Measurements from ENCODE around the gene TACR1.

TACR1 gene

DNA sequence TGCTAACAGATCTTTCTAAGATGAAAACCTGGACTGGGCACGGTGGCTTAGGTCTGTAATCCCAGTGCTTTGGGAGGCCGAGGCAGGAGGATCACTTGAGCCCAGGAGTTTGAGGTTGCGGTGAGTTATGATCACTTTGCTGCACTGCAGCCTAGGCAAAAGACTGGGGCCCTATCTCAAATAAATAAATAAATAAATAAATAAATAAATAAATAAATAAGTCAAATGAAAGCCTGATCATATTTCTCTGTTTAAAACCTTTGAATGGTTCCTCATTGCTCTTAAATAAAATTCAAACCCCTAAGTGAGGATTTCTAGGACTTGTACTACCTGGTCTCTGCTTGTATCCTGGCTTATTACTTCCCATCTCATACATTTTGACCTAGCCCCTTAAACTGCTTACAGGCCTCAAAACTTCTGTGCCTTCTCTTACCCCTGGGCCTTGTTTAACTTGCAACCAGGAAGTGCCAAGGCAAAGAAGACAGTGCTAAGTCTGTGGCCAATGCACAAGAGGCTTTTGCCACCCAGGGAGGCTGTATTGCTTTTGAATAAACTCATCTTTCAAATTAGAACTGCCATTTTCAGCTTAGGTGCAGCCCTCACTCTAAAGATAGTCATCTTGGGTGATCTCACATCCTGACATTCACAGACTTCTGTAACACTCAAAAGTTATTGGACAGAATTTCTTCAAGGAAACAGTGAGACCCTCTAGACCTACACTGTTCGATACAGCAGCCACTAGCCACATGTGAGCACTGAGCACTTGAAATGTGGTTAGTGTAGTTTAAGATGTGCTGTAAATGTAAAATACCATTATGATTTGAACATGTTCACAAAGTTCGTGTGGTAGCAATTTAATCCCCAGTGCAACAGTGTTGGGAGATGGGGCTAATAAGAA is 167.2 kb downstream of the TACR1 start:
- Mint-ChIP-seq H3K9me3 (no peaks in the 10 kb centered on the region), H3K36me3 (ENCODE audit: low read depth) (no peaks in the 10 kb centered on the region), H3K4me3 (no peak overlapping the region), H3K4me1 (ENCODE audit: low read depth) (peaks cover 16% of the 10 kb centered on the region), H3K27ac (no peak overlapping the region), H3K27me3 (no peaks in the 10 kb centered on the region)
- intact Hi-C loops (cut with micrococcal nuclease), result loop anchor here (10.0 kb wide), 1 partner anchor 107 kb away; no protein-coding TSS in a partner anchor

DNA sequence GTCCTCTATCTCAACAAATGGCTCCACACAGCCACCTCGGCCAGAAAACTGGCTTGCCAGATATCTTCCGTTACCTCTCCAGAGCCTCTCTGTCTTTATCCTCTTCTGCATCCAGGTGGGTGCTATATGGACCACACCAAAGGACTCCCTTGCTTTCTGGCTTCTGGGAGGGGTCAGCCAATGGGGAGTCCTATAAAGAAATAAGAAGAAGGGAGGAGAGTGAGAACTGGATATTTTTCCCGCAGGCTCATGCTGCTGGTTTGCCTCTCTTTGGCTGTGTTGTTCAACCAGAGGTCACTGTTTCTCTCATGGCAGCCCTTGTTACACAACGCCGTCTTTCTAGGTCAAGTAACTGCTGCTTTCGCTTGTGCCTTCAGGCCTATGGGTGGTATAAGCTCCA is 168.1 kb downstream of the TACR1 start:
- intact Hi-C loops (cut with micrococcal nuclease), result loop anchor here (10.0 kb wide), 1 partner anchor 106 kb away; no protein-coding TSS in a partner anchor
- Mint-ChIP-seq H3K4me3 (no peak overlapping the region), H3K27ac (no peak overlapping the region), H3K4me1 (ENCODE audit: low read depth) (peaks cover 19% of the 10 kb centered on the region), H3K36me3 (ENCODE audit: low read depth) (no peaks in the 10 kb centered on the region), H3K27me3 (no peaks in the 10 kb centered on the region), H3K9me3 (no peaks in the 10 kb centered on the region)

DNA sequence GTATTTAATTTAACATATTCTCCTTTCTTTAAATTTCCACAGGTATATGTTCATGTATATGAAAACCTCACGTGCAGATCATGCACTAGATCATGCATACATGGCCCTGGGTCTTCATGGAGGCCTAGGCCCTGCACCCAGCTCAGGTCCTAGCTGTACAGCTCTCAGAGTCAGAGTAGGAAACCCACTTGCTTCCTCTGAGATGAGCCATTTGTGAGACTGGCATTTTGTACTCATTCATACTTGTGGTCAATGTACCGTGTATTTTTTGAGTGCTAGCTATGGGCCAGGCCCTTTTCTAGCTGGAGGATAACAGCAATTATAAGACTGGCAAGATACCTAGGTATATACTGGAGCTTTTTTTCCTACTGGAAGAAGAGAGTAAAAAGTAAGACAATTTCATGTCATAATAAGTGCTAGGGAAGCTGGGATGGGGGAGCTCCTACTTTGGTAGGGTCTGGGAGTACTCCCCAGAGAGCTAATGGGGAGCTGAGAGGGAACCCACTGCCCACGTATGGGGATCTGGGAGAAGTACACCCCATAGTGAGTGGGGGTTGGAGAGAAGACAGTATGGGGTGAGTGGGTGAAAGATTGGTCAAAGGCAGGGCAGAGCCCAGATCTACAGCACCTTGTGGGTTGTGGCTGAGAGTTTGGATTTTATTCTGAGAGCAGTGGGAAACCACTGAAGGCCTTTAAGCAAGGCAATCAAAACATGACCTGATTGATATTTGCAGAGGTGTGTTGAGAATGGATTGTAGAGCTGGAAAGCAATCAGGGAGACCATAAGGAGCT is 168.9 kb downstream of the TACR1 start:
- Mint-ChIP-seq H3K4me3 (no peak overlapping the region), H3K36me3 (ENCODE audit: low read depth) (no peaks in the 10 kb centered on the region), H3K27ac (no peak overlapping the region), H3K9me3 (no peaks in the 10 kb centered on the region), H3K27me3 (no peaks in the 10 kb centered on the region), H3K4me1 (ENCODE audit: low read depth) (peaks cover 24% of the 10 kb centered on the region)
- intact Hi-C loops (cut with micrococcal nuclease), result loop anchor here (10.0 kb wide), 1 partner anchor 106 kb away; no protein-coding TSS in a partner anchor

DNA sequence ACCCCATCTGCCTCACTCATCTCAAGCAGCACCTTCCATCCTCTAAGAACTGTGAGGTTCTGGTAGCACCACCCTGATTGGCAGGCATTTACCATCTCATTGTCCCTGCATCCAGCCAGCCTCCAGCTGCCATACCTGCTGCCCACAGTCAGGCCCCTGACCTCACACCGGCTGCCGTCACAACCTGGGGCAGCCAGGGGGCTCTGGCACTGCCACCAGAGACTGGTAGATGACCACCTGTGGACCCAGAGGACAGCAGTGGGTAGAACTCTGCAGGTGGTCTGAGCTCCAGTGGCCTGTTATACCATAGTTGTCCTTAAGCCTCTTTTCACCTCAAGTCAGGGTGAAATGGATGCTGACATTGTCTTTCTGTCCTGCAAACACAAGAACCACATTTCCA is 171.4 kb downstream of the TACR1 start:
- H3K27me3 Mint-ChIP-seq, result no peaks in the 10 kb centered on the region
- H3K4me1 Mint-ChIP-seq (ENCODE audit: low read depth), result peaks cover 17% of the 10 kb centered on the region
- H3K36me3 Mint-ChIP-seq (ENCODE audit: low read depth), result no peaks in the 10 kb centered on the region
- no peak overlapping the region for H3K4me3 Mint-ChIP-seq
- no peak overlapping the region for H3K27ac Mint-ChIP-seq
- no peaks in the 10 kb centered on the region for H3K9me3 Mint-ChIP-seq
- intact Hi-C loops (cut with micrococcal nuclease), result no loop called here

DNA sequence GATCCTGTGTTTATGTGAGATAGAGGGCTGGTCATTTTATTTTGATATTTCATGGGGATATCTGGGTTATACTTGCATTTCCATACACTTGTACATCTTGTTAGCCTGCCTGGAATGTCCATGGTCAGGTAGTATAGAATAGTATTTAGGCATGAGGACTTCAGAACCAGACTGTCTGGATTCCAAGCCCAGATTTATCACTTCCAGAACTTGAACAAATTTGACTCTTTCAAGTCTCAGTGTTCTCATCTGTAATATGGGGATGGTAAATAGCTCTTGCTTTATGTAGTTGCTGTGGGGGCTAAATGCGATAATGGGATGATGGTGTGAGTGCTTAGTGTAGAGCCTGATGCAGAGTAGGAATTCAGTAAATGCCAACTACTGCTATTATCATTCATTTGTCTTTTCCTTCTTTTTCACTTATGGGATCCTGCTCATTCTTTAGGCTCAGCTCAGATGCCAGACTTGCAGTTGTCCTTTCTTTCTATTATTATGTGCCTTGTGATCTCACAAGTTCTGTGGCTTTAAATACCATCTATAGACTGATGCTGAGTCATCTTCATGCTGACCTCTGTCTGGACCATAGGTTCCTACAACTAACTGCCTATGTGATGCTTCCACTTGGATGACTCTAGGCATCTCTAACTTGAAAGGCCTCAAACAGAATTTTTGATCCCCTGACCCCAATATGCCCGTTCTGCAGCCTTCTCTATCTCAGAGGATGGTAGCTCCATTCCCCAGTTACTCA is 173.5 kb downstream of the TACR1 start:
- Mint-ChIP-seq H3K4me3 (no peak overlapping the region), H3K27me3 (no peaks in the 10 kb centered on the region), H3K4me1 (ENCODE audit: low read depth) (peaks cover 15% of the 10 kb centered on the region), H3K27ac (no peak overlapping the region), H3K9me3 (no peaks in the 10 kb centered on the region), H3K36me3 (ENCODE audit: low read depth) (no peaks in the 10 kb centered on the region)
- intact Hi-C loops (cut with micrococcal nuclease), result no loop called here

DNA sequence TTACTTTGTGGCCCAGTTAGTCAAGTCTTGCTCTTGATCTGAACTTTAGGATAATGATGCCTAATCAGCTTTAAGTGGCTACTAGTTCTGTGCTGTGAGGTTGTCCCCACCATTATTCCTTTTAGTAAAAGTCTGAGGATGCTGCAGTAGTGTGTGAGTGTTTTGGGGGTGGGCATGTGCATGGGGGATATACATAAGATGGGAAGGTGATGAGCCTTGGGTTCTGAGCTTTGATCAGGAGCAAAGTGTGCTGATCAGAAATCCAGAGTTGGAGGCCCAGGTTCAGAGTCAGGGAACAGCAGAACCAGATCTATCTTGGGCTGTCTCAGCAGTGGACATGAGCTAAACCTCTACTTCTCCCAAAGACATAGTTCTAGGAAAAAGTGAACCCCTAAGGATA is 174.1 kb downstream of the TACR1 start:
- no peaks in the 10 kb centered on the region for H3K36me3 Mint-ChIP-seq (ENCODE audit: low read depth)
- no peaks in the 10 kb centered on the region for H3K9me3 Mint-ChIP-seq
- H3K4me3 Mint-ChIP-seq, result no peak overlapping the region
- H3K27ac Mint-ChIP-seq, result no peak overlapping the region
- intact Hi-C loops (cut with micrococcal nuclease), result no loop called here
- H3K27me3 Mint-ChIP-seq, result peaks cover 2% of the 10 kb centered on the region
- peaks cover 15% of the 10 kb centered on the region for H3K4me1 Mint-ChIP-seq (ENCODE audit: low read depth)

DNA sequence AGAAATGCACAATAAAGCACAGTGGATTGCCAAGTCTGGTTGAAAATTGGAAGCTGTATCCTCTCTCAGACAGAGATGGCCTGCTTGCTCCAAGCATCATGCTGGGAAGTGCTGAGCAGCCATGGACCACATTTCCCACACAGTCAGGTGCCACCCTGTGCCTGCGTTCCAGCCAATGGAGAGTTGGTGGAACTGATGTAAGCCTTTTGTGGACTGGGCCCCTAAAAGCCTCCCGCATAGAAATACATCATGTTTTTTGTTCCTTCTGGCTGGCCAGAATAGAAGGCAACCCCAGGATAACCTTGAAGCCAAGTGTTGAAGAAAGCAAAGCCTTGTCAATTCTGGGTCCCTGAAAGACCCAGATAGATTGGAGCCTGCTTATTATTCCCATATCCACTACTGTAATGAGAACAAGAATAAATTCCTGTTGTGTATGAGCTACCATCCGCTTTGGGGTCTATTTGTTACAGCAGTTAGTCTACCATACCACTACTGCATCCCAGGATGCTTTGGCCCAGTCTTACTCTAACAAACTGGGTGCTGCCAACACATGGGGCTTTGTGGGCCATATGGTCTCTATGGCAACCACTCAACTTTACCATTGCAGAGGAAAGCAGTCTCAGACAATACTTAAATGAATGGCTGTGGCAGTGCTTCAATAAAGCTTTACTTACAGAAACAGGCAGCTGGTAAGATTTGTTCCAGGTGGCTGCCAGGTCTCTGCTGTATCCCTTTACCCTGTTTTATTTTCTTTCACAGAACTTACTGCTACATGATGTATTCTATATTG is 175.5 kb downstream of the TACR1 start:
- intact Hi-C loops (cut with micrococcal nuclease), result no loop called here

DNA sequence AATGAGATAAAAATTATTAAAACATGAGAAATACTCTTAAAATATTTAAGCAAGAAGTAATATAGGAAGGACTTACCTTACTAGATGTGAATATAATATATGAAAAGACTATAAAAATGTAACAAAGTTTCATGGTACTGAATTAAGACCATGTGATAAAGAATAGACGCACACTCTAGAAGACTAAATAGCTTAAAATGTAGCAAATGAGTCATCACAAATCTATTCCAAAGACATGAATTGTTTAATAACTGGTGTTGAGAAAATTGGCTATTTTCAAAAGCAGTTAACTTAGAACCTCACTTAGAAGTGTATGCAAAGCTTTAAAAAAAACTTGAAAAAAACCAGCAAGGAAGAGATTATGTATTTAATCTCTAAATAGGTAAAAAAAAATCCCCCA is 176.8 kb downstream of the TACR1 start:
- no peaks in the 10 kb centered on the region for H3K36me3 Mint-ChIP-seq (ENCODE audit: low read depth)
- intact Hi-C loops (cut with micrococcal nuclease), result no loop called here
- H3K9me3 Mint-ChIP-seq, result no peaks in the 10 kb centered on the region
- no peak overlapping the region for H3K4me3 Mint-ChIP-seq
- H3K27me3 Mint-ChIP-seq, result peaks cover 2% of the 10 kb centered on the region
- peaks cover 34% of the 10 kb centered on the region for H3K4me1 Mint-ChIP-seq (ENCODE audit: low read depth)
- no peak overlapping the region for H3K27ac Mint-ChIP-seq

More for the DNA sequence above, 175.5 kb downstream of the TACR1 start:
- H3K36me3 Mint-ChIP-seq (ENCODE audit: low read depth), result no peaks in the 10 kb centered on the region
- no peak overlapping the region for H3K27ac Mint-ChIP-seq
- no peak overlapping the region for H3K4me3 Mint-ChIP-seq
- no peaks in the 10 kb centered on the region for H3K9me3 Mint-ChIP-seq
- H3K4me1 Mint-ChIP-seq (ENCODE audit: low read depth), result peaks cover 23% of the 10 kb centered on the region
- peaks cover 2% of the 10 kb centered on the region for H3K27me3 Mint-ChIP-seq

DNA sequence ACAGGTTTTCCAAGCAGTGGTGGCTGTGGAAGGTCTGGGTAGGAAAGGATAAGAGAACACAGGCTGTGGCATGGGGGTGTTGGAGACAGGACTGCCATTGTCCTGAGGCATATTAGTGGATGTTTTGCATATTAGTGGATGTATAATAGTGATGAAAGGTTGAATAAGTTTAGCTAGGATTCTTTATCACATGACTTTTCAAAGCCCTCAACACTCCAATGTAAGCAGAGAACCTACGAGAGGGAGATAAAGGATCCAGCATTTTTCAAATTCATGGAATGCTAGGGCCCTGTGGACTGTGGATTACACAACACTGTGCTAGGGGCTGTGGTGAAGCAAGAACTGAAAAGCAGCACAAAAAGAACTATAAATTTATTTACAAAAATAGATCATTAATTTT is 177.6 kb downstream of the TACR1 start:
- intact Hi-C loops (cut with micrococcal nuclease), result no loop called here
- no peaks in the 10 kb centered on the region for H3K9me3 Mint-ChIP-seq
- peaks cover 35% of the 10 kb centered on the region for H3K4me1 Mint-ChIP-seq (ENCODE audit: low read depth)
- no peak overlapping the region for H3K4me3 Mint-ChIP-seq
- H3K27me3 Mint-ChIP-seq, result peaks cover 2% of the 10 kb centered on the region
- H3K27ac Mint-ChIP-seq, result no peak overlapping the region
- no peaks in the 10 kb centered on the region for H3K36me3 Mint-ChIP-seq (ENCODE audit: low read depth)

DNA sequence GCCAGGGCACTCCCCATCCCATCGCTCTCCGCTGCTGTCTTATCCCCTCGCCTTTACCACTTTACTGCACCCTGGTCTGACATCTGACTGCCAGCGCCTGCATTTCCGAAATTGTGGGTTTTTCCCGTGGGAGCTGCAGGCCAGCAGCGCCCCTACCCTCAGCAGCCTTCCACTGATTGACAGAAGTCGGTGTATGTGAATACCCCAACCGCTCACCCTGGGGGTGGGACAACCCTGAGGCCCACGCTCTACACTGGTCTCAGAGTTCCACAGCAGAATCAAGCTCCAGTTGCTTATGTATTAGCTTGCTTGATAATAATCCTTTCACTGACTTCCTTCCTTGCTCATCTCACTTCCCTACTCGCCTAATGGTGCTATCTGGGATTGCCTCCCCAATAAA is 178.8 kb downstream of the TACR1 start:
- intact Hi-C loops (cut with micrococcal nuclease), result no loop called here
- no peaks in the 10 kb centered on the region for H3K9me3 Mint-ChIP-seq
- H3K27ac Mint-ChIP-seq, result no peak overlapping the region
- H3K4me3 Mint-ChIP-seq, result no peak overlapping the region
- no peaks in the 10 kb centered on the region for H3K36me3 Mint-ChIP-seq (ENCODE audit: low read depth)
- H3K4me1 Mint-ChIP-seq (ENCODE audit: low read depth), result peaks cover 25% of the 10 kb centered on the region
- H3K27me3 Mint-ChIP-seq, result peaks cover 2% of the 10 kb centered on the region

DNA sequence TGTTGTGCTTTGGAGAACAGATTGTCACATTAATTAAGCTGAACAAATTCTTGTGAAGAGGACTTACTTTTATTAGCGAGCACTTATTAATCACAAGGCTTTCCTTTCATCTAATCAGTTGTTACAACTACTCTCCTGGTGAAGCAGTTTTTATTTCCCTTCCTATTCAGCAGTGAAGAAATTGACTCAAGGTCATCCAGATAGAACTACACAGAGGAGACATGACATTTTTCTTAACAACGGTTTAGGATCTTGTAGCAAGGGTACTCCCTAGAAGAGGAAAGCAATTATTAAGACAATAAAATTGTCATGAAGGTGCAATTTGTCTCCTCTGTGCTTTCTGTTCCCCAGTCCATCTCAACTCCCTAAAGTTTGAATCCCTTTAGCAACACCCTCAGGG is 179.5 kb downstream of the TACR1 start:
- Mint-ChIP-seq H3K36me3 (ENCODE audit: low read depth) (no peaks in the 10 kb centered on the region), H3K4me3 (no peak overlapping the region), H3K9me3 (no peaks in the 10 kb centered on the region), H3K27me3 (peaks cover 2% of the 10 kb centered on the region), H3K27ac (no peak overlapping the region), H3K4me1 (ENCODE audit: low read depth) (peaks cover 25% of the 10 kb centered on the region)
- intact Hi-C loops (cut with micrococcal nuclease), result no loop called here

DNA sequence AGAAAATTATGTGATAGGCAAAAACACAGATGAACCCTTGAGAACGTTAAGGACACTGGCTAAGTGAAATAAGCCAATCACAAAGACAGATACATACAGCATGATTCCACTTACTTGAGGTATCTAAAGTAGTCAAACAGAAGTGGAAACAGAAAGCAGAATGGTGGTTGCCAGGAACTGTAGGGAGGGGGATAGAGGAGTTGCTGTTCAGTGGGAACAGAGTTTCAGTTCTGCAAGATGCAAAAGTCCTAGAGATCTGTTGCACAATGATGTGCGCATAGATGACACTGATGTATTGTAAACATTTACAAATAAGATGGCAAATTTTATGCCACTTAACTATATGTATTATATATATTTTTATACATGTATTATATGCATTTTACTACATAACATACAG is 181.2 kb downstream of the TACR1 start:
- peaks cover 2% of the 10 kb centered on the region for H3K27me3 Mint-ChIP-seq
- H3K27ac Mint-ChIP-seq, result no peak overlapping the region
- H3K36me3 Mint-ChIP-seq (ENCODE audit: low read depth), result no peaks in the 10 kb centered on the region
- no peak overlapping the region for H3K4me3 Mint-ChIP-seq
- intact Hi-C loops (cut with micrococcal nuclease), result no loop called here
- H3K4me1 Mint-ChIP-seq (ENCODE audit: low read depth), result peaks cover 25% of the 10 kb centered on the region
- H3K9me3 Mint-ChIP-seq, result no peaks in the 10 kb centered on the region

DNA sequence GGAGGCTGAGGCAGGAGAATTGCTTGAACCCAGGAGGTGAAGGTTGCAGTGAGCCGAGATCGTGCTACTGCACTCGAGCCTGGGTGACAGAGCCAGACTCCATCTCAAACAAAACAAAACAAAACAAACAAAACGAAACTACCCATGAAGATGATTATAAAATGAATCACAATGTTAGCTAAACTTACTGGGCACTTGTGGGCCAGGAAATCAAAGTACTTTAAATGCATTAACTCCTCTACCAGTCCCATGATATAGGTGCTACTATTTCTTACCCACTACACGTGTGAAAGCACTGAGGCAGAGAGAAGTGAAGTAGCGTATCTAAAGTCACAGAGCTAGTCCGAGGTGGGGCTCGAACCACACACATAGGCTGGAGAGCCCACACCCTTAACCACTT is 187.2 kb downstream of the TACR1 start:
- no peak overlapping the region for H3K4me3 Mint-ChIP-seq
- intact Hi-C loops (cut with micrococcal nuclease), result no loop called here
- H3K9me3 Mint-ChIP-seq, result peaks cover under 1% of the 10 kb centered on the region
- no peaks in the 10 kb centered on the region for H3K4me1 Mint-ChIP-seq (ENCODE audit: low read depth)
- peaks cover 1% of the 10 kb centered on the region for H3K27me3 Mint-ChIP-seq
- H3K27ac Mint-ChIP-seq, result no peak overlapping the region
- H3K36me3 Mint-ChIP-seq (ENCODE audit: low read depth), result no peaks in the 10 kb centered on the region
